ENCODE data around the gene RNF5.

RNF5 gene

DNA sequence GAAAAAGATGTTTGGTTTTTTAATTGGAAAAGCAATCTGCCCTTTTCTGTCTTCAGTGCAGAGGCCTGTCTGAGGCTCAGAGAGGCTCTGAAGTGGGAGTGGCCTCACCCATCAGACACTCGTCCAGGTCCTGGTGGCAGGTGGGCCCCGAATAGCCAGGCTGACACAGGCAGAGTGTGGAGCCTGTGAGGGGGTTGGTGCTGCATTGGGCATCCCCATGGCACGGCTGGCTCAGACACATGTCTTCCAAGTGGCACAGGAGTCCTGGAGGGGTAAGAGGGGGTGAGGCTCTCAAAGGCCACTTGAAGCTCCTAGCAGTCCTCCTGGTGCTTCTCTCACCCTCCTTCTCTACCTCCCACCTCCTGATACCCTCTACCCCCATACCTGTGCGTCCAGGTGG, 41.8 kb downstream of the RNF5 start:
- Histone ChIP-seq H3K36me3 (replicated peaks) (no peaks in the 10 kb centered on the region), H3K27ac (no peak overlapping the region), H3K4me3 (ENCODE audit: low read depth, low read length) (no peak overlapping the region), H3K27me3 (replicated peaks) (no peaks in the 10 kb centered on the region)
- in situ Hi-C loops (cut with HindIII; ENCODE audit: low pct_ligation_motif_present, low sequenced_read_pairs), result no loop called here
- TF ChIP-seq CTCF (IDR thresholded peaks at IDR 0.05; ENCODE audit: low read depth, low read length, missing control alignments), result no peak
- DNase-seq, result no peak

GRCh38 chr6:32222333-32223230, 44.4 kb downstream of the RNF5 start:
- H3K4me3 ChIP-seq (ENCODE audit: low read depth, low read length), result no peak overlapping the region
- H3K36me3 ChIP-seq (replicated peaks), result no peaks in the 10 kb centered on the region
- no peak for DNase-seq
- H3K27ac ChIP-seq, result no peak overlapping the region
- in situ Hi-C loops (cut with HindIII; ENCODE audit: low pct_ligation_motif_present, low sequenced_read_pairs), result no loop called here
- no peak for TF ChIP-seq CTCF (IDR thresholded peaks at IDR 0.05; ENCODE audit: low read depth, low read length, missing control alignments)
- no peaks in the 10 kb centered on the region for H3K27me3 ChIP-seq (replicated peaks)

GRCh38 chr6:32223258-32224235, 45.3 kb downstream of the RNF5 start, which contains the start of gene NOTCH4:
NOTCH4 (minus strand) TSS chr6:32224067; CDS start chr6:32223928, 139 bp downstream.
- no peaks in the 10 kb centered on the region for H3K36me3 ChIP-seq (replicated peaks)
- H3K27ac ChIP-seq, result no peak within 1 kb of the TSS
- in situ Hi-C loops (cut with HindIII; ENCODE audit: low pct_ligation_motif_present, low sequenced_read_pairs), result no loop called here

DNA sequence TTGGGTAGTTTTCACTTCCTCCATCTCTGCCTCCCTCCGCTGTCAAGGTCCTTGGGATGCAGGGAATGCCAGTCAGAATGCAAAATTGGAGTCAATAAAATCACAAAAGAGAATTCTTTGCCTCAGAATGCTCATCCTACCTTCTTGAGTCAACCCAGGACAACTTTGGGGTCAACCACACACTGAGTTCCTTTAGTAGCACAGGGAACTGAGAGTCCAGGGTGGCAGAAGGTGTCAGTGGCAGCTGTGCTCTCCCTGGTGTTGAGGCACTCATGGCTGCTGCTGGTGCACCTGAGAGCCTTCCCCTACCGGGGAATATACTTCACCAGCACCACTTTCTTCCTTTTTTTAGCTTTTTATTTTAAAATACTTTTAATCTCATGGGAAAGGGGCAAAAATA, 46.5 kb downstream of the RNF5 start:
- no peak for TF ChIP-seq CTCF (IDR thresholded peaks at IDR 0.05; ENCODE audit: low read depth, low read length, missing control alignments)
- H3K27ac ChIP-seq, result no peak overlapping the region
- no peaks in the 10 kb centered on the region for H3K36me3 ChIP-seq (replicated peaks)
- DNase-seq, result no peak
- no peak overlapping the region for H3K4me3 ChIP-seq (ENCODE audit: low read depth, low read length)
- H3K27me3 ChIP-seq (replicated peaks), result no peaks in the 10 kb centered on the region
- in situ Hi-C loops (cut with HindIII; ENCODE audit: low pct_ligation_motif_present, low sequenced_read_pairs), result no loop called here

More at GRCh38 chr6:32223258-32224235, 45.3 kb downstream of the RNF5 start, which contains the start of gene NOTCH4:
- no peak for TF ChIP-seq CTCF (IDR thresholded peaks at IDR 0.05; ENCODE audit: low read depth, low read length, missing control alignments)
- no peak for DNase-seq
- no peak within 1 kb of the TSS for H3K4me3 ChIP-seq (ENCODE audit: low read depth, low read length)
- H3K27me3 ChIP-seq (replicated peaks), result no peaks in the 10 kb centered on the region

GRCh38 chr6:32226434-32226833, 48.2 kb downstream of the RNF5 start:
- Histone ChIP-seq H3K27ac (no peak overlapping the region), H3K27me3 (replicated peaks) (no peaks in the 10 kb centered on the region), H3K4me3 (ENCODE audit: low read depth, low read length) (no peak overlapping the region), H3K36me3 (replicated peaks) (no peaks in the 10 kb centered on the region)
- in situ Hi-C loops (cut with HindIII; ENCODE audit: low pct_ligation_motif_present, low sequenced_read_pairs), result no loop called here
- no peak for DNase-seq
- no peak for TF ChIP-seq CTCF (IDR thresholded peaks at IDR 0.05; ENCODE audit: low read depth, low read length, missing control alignments)
